Activated CD4-positive, CD25-positive, alpha-beta regulatory T cell treated with anti-CD3 and anti-CD28 coated beads, Interleukin-2, amount 50 U/mL, for 16 hours (primary cell): Measurements from ENCODE around the gene PLAGL1.
"Not testable (repeated sequence)": the region's sequence is repeated elsewhere in the genome, so short reads cannot be mapped to it uniquely, and the experiment has no call there.

Source experiments
- DNase-seq: peaks from one replicate; pipeline ENCODE4 v3.0.0-alpha.2; 2020; ENCODE audit warnings: low read depth, low spot score

Gene PLAGL1

DNA sequence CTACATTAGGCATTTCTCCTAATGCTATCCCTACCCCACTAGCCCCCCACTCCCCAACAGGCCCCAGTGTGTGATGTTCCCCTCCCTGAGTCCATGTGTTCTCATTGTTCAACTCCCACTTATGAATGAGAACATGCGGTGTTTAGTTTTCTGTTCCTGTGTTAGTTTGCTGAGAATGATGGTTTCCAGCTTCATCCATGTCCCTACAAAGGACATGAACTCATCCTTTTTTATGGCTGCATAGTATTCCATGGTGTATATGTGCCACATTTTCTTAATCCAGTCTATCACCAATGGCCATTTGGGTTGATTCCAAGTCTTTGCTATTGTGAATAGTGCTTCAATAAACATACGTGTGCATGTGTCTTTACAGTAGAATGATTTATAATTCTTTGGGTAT lies 1.6 kb upstream of the PLAGL1 start:
- DNase-seq, result not testable (repeated sequence)

DNA sequence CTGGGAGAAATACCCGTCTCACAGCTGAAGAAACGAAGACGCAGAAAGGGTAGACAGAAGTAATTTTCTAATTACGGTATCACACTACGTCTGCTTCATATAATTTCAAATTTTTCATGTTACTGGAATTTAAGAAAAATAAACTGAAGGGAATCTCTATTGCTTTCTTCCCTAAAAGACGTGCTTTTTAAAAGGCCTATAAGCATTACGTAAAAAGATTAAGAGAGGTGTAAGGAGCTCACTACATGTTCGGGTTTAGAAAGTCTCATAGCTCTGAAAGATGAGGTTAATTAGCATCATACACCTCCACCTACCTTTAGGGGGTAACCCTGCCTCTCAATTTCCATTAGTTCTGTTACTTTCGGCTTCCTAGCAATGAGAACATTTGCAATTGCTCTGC lies 787 bp upstream of the PLAGL1 start:
- no peak for DNase-seq

DNA sequence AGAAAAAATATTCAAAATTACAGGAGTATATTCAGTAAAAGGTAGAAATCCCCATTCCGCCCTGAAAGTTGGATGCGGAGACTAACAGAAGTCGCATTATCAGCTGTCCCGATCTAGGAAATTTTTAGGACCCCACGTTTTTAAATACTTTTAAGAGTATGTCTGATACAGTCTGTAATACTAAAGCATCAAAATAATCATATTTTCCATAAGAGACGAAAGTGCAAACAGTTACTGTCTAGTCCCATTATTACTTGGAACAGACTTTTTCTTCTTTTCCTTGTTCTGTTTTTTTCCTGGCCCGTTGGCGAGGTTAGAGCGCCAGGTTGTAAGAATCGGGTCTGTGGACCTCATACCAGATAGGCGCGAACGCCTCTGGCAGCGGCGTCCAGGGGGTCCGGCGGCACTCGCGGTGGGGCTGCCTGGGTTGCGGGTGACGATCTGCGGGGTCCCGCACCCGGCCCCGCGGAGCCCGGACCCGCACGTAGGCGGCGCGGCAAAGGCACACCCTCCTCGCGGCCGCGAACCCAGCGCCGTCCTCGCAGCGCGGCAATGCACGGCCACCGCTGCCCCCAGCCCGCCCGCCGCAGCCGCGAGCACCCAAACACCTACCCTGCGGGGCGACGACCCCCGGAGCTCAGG lies 460 bp downstream of the PLAGL1 start:
- no peak for DNase-seq

DNA sequence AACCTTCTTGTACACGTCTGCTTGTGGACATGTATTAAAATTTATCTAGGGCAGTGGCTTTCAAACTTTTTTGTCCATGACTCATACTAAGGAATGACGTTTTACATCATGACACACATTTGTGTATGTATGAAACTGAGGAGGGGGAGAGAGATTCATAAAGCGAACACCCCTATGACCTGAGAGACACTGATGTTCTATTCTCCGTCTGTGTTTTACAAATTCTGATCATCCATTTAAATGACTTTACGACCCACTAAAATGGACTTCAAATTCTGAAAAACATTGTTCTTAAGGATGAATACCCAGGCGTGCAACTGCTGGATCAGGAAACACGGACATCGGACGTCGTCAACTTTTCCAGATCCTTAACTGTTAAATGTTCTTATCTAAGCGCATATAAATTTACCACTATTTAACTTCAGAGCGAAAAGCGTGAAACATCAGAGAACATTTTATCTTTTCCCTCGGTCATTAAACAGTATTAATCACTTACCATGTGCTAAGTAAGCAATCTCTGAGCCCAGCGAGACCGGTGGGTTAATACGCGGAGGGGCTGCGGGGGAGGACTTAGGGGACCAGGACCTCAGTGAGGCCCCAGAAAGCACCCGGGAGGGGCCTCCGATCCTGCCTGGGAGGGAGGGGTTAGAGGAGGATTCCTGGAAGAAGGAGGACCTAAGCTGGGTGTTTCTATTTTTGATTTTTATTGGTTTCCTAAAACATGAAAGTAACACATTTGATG lies 1.2 kb downstream of the PLAGL1 start:
- DNase-seq, result no peak

DNA sequence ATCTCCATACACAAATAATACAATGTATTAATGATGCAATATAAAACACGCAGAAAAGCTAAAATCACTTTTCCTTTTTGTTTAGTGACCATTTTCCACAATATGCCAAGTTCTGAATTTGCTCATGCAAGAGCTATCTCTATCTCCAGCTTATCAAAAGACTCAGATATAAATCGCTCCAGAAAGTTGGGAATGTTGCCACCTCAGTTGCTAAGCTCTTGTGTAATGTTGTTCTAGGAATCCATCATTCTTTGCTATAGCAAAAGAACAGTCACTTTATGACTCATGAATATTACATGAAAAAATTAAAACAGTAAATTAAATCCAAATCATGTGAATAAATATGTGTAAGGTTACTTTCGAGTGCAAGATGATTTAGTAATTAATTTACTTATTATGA lies 8.7 kb downstream of the PLAGL1 start:
- DNase-seq, result no peak

DNA sequence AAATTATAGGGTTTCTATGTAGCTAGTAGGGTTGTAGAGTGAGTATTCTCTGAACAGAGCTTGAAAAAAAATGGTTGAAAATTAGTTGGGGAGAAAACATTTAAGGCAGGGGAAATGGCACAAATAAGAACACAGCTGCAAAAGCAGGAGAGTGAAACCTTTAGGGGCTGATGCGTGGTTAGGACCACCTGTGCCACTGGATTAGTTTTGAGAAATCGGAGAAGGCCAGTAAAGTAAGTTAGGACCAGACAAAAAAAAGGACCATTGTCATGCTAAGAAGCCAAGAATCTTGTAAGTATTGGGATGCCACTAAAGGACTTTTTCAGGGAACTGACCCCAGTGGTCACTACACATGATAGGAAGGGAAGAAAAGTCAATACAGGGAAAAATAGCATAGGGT lies 9.4 kb downstream of the PLAGL1 start:
- no peak for DNase-seq

DNA sequence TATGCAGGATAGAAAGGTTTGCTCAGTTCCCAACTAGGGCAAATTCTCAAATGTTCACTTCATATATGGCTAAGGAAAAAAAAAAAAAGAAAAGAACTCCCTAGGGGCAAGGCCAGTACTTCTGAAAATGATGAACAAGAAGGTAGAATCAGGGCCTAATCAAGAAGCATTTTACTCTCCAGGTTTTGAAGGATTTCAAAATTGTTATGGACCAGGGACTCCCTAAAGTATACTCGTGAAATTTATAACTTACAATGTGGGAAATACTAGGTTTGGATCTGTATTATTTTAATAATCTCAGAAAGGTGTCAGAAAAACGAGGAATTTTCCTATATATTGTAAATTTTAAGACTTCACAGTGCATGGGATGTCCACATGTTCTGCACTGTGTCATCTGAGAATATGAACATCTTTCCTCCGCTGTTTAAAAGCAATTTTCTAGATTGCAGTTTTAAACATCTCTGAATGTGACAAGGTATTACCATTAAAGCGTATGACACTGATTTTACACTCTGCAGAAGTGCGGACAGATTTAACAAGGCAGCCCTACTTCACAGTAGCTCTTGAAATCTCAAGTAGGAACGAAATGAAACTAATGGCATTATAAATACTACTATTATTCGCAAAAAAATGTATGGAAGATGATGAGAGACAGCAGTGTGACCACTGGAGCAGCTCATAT lies 14.0 kb downstream of the PLAGL1 start:
- DNase-seq, result no peak

DNA sequence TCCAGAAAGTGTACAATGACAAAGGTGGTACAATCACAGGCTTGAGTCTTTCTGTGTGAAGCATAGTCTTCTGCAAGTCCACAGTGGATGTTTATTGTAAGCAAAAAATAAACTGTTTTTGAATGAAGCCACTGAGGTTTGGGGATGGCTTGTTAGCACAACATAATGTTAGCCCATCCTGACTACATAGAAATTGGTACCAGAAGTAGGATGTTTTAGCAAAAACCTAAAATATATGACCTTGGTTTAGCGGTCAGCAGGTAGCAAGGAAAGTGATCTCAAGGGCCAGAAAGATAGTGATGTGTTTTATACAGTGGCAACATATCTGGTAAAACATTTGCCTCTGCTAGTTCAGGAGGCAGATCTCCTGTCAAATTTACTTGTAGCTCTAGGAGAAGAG lies 15.8 kb downstream of the PLAGL1 start:
- no peak for DNase-seq

DNA sequence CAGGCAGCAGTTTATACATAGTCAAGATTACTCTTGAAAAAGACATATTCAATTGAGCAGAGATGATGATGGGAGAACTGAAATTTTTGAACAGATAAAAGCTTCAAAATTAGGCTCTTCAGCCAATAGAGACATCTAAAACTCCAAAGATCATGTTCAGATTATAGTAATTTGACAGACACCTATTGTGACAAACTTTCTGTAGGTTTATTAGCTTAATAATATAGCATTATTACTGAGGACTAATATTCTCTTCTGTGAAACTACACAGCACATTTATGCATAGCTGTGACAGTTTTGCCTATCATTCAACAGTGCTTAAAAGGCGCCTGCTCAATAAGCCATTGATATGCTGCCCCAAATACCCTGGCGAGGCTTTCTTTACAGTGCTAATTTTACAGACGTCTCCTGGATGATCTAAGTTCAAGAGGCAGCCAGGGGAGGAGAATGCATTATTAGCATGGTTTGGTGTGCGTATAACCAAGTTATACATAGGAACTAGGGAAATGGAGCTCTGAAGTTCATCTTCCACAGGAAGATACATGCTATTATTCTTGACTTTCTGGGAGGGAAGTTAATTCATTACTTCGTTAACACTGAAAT lies 21.5 kb downstream of the PLAGL1 start:
- no peak for DNase-seq

DNA sequence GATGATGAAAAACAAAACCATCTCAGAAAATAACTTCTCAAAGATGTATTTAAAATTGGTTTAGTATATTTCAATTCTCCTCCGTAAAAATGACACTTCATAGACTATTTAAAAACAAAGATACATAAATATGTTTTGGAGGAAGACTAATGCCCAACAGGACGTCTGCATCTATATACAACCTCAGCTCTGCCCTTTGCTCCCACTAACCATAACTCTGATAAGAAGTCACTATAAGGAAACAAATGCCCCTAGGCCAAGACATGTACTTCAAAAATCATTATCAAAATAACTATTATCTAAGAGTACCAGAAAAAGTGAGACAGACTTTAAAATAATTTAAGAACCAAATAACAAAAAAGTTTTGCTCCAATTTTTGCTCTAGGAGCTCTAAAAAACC lies 23.4 kb downstream of the PLAGL1 start:
- DNase-seq, result no peak

DNA sequence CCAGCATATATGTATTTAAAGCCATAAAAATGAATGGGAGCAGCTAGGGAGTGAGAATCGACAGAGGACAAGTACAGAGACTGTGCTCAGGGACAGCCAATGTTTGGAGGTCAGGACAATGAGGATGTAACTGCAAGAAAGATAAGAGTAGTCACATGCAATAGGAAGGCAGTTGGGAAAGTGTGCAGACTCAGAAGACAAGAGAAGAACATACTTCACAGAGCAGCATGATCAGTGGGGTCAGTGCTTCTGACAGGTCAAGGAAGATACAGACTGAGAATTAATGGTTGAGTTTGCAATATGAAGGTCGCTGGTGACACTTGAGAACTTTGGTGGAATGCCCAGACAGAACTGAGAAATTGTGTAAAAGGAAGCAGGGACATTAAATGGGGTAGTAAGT lies 25.1 kb downstream of the PLAGL1 start:
- DNase-seq, result no peak

DNA sequence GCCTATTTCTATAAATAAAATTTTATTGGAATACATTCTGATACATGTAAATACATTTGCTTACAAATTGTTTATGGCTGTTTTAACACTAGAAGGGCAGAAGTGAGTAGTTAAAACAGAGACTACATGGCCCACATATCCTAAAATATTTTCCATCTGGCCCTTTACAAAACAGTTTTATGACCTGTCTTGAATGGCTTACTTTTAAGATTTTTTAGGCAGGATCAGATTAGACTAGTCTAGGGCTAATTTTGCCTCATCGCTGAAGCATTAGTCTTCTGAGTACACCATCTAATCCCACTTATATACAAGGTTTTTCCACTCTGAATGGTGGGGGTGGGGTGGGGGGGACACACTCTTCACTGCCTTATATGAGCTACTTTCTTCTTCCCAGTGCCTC lies 27.1 kb downstream of the PLAGL1 start:
- DNase-seq, result no peak

DNA sequence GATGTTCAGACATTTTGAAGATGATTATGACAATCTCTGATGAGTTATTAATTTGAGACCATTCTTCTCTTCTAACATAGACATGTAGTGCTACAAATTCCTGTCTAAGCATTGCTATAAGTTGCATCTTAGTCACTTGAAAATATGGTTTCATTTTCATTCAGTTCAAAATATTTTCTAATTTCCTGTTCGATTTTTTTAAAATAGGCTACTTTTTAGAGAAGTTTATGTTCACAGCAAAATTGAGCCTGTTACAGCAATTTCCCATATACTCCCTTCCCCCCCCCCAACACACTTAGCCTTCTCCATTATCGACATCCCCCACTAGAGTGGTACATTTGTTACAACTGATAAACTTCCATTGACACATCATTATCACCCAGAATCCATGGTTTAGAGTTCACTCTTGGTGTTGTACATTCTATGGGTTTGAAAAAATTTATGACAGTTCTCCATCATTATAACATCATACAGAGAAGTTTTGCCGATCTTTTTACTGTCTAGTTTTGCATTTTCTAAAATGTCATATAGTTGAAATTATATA lies 31.2 kb downstream of the PLAGL1 start:
- DNase-seq, result no peak

DNA sequence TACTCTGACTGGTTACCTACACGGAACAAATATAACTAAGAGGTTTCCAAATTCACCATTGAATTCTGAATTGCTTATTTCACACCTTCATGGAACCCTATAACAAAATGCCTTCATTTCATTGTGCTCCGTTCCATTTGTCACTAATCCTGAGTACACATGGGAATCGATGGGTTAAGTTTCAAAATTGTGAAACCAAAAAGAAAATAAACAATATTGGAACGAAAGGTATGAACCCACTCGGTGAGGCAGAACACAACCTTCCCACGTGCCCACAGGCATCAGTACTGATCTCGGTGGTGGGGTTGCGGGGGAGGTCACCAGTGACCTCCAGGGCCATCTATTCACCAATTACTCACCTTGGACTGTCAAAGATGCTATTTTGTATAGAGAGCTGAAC lies 34.0 kb downstream of the PLAGL1 start:
- DNase-seq, result no peak

DNA sequence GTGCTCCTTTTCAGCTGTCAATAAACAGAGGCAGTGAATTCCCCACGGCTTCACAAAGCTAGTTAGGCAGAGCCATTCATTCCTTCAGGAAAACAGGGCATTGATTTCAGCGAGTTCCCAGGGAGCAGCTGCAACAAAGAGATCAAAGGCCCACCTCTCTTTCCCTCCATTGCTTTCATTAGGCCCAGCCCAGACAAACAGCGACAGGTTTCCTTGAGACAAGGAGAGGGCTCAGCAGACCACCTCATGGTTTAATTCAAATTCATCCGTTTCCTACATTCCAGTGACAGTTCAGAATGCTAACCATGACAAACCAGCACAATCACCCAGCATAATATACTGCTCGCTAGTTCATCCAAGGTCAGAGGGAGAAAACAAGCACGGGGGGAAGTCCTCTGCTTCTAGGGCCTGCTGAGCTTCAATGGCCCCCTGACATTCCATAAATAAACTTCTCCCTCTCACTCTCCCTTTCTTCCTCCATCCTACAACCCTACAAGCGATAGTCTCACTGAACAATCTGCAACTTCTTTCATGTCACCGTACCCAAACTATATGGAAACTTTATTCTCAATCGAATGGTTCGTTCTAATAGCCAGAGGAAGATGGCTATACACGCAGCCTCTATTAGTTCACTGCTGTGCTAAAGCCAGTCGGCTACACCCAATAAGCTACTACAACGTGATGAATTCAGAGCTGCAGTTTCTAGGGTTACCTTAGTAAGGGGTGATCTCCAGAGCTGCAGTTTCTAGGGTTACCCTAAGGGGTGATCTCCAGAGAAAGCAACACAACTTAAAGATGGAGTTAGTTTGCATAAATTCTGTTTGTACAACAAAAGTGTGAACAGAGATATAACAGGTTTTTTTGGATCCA lies 34.7 kb downstream of the PLAGL1 start:
- no peak for DNase-seq

DNA sequence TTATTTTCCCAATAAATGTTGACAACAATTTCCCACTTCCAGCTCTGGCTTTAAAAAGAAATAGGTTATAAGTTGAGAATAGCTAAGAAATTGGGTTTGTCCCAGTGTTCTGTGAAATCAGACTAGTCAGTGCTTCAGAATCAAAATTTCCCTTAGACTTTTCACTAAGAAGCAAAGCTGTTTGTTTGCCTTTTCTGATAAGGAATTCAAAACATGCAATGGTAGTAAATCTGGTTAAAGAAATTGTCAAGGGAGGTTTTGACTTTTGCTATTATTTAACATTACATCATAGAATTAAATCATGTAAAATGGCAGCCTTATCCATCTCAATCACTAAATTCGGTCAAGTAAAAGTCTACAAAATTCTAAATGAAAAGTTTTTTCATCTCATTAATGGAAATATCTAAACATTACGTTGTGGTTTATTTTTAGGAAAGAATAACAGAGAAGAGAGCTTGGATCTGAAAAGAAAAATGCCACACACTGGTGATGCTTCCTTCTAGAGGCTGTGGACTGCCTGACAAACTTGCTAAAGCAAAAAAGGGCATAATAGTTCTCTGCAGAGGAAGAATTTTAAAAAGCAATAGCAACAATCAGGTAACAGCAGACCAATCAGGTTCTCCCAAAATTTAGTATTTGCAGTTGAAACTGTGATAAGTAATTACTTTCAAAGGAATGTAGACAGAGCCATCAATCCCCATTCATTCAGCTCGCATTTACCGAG lies 36.4 kb downstream of the PLAGL1 start:
- no peak for DNase-seq

DNA sequence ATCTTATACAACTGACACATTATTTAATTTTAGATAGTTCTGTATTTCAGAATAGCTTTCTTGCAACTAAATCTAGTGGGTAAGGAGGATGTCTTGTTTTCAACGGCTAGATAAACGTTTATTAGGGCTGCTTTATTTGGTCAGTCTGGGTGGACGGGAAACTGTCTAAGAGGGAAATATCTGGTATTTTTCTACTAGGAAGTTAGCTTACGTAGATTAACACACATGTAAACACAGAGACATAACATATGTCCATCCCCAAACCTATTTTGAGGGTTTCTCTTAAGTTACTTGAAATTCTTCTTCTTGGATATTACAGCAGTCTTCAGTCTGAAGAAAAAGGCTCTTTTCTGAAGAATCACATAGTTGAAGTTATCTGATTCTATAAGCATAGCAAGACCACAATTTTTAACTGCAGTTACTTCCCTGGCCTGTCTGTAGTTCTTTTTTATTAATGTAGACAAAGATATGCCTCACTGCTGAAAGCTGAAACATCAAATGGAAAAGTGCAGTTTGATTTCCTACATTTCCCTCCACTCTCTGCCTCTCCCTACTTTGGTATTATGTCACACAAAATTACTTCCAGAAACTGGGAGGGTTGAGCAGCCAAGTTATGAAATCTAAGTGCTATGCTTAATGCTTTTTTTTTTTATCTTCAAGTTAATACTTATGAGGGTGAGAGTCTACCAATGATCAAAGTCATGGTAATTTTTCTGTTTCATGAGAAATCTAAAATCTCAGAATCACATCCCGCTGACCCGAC lies 37.4 kb downstream of the PLAGL1 start:
- DNase-seq, result no peak

DNA sequence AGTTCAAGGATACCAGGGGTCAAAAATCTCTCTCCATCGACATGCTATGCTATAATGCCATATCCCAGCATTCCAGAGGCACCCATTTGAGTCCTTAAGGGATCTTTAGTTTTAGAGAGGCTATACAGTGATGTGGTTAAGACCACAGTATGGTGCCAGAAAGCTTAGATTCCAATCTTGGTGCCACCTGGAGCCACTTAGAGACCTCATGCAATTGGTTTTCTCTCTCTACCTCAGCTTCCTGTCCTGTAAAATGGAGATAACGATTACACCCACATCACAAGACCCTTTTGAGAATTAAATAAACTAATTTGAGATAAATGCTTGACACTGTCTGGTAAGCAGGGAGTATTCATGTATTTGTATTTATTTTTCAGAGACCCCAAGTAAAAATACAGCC lies 39.0 kb downstream of the PLAGL1 start:
- DNase-seq, result no peak

DNA sequence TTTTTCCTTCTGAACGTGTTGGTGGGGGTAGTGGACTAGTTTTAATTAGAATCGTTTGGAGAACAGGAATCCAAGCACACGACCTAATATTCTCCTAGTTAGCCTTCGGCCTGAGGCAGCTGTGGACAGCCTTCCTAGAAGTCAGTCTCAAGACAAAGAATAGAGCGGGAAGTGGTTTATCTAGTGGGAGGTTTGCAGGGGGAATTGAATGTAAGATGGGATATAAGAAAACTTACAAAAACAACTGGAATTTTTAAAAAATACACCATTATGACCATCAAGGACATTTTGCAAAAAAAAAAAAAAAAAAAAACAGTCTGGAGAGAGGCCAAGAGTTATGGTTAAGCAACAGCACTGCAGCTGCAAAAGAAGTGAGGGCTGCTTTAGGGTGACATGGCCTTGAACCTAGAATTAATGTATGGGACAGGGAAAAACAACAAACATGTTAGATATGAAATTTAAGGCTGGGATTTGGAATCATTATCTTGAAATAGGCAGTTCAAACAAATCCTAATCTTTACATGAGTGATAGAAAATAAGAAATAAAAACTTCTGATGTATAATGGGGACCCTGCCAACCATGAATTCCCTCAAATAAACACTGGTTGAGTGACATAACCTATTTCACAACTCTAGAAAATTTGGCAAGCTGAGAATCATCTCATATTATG lies 40.2 kb downstream of the PLAGL1 start:
- DNase-seq, result no peak
